Activated T-cell treated with anti-CD3 and anti-CD28 coated beads for 1 hour (primary cell): Measurements from ENCODE around the gene FLNB.

Experiments used
- DNase-seq: peaks from one replicate; pipeline ENCODE4 v3.0.0-alpha.2; 2020; ENCODE audit warnings: low read depth

Gene FLNB

GRCh38 chr3:58009026-58009748 lies 965 bp downstream of the FLNB start:
- peak; percentile 25 for DNase-seq

GRCh38 chr3:58009749-58010535 lies 1.7 kb downstream of the FLNB start:
- DNase-seq: no peak

GRCh38 chr3:58010562-58010961 lies 2.3 kb downstream of the FLNB start:
- no peak for DNase-seq

GRCh38 chr3:58011580-58011979 lies 3.4 kb downstream of the FLNB start:
- no peak for DNase-seq

GRCh38 chr3:58012302-58012701 lies 4.1 kb downstream of the FLNB start:
- no peak for DNase-seq

GRCh38 chr3:58013099-58013498 lies 4.9 kb downstream of the FLNB start:
- no peak for DNase-seq

- no peak for DNase-seq
Measured at GRCh38 chr3:58013973-58014649, 5.9 kb downstream of the FLNB start.

- no peak for DNase-seq
Measured at GRCh38 chr3:58015520-58015915, 7.3 kb downstream of the FLNB start.

- no peak for DNase-seq
Measured at GRCh38 chr3:58016710-58017109, 8.5 kb downstream of the FLNB start.

- no peak for DNase-seq
Measured at GRCh38 chr3:58018892-58019742, 10.9 kb downstream of the FLNB start.

- DNase-seq: no peak
Measured at GRCh38 chr3:58020783-58021071, 12.5 kb downstream of the FLNB start.

GRCh38 chr3:58021072-58021959 lies 13.1 kb downstream of the FLNB start:
- no peak for DNase-seq

- DNase-seq: no peak
Measured at GRCh38 chr3:58021962-58022361, 13.7 kb downstream of the FLNB start.

- no peak for DNase-seq
Measured at GRCh38 chr3:58022490-58022889, 14.3 kb downstream of the FLNB start.

- DNase-seq: no peak
Measured at GRCh38 chr3:58023531-58023930, 15.3 kb downstream of the FLNB start.

GRCh38 chr3:58025406-58025805 lies 17.2 kb downstream of the FLNB start:
- DNase-seq: no peak

GRCh38 chr3:58025837-58026569 lies 17.8 kb downstream of the FLNB start:
- no peak for DNase-seq

GRCh38 chr3:58026598-58026997 lies 18.4 kb downstream of the FLNB start:
- no peak for DNase-seq

- no peak for DNase-seq
Measured at GRCh38 chr3:58027704-58028317, 19.6 kb downstream of the FLNB start.

GRCh38 chr3:58028902-58029301 lies 20.7 kb downstream of the FLNB start:
- no peak for DNase-seq
